GM23338 (cell line): ENCODE measurements around the gene CCDC81. TPM values are rescaled to one million over a fixed set of nuclear protein-coding genes. Genes with fewer than 3 reads are reported as not detected.

Source experiments
- ATAC-seq: fragments of 200-7000 bp; cut with Tn5 transposase; 3 replicates; pipeline ENCODE4 v1.9.1; 2020
- DNase-seq: peaks from one replicate; pipeline ENCODE4 v3.0.0-alpha.2; 2015; ENCODE audit warnings: low spot score
- H2AFZ ChIP-seq: fragments of 200-600 bp; sonication (generic); 2 replicates; pipeline ENCODE4 v1.8.0; 2016; ENCODE audit warnings: antibody characterized with exemption, mild to moderate bottlenecking, moderate library complexity
- H3F3A ChIP-seq: fragments of 200-600 bp; sonication (generic); replicated peaks from 2 replicates; pipeline ENCODE4 v1.8.0; 2017; ENCODE audit warnings: antibody characterized with exemption, mixed run types, low read depth
- H3K27ac ChIP-seq: fragments of 200-600 bp; sonication (generic); 2 replicates; pipeline ENCODE4 v1.6.1; 2016; ENCODE audit warnings: low read depth
- H3K27me3 ChIP-seq: fragments of 200-600 bp; sonication (generic); 2 replicates; pipeline ENCODE4 v1.8.0; 2016; ENCODE audit warnings: mild to moderate bottlenecking, mixed run types, moderate library complexity; ENCODE audit not compliant: insufficient read depth
- H3K36me3 ChIP-seq: fragments of 200-600 bp; sonication (generic); 2 replicates; pipeline ENCODE4 v1.8.0; 2016; ENCODE audit warnings: mild to moderate bottlenecking; ENCODE audit not compliant: insufficient read depth
- H3K4me1 ChIP-seq: fragments of 200-600 bp; sonication (generic); 2 replicates; pipeline ENCODE4 v1.8.0; 2016; ENCODE audit warnings: mild to moderate bottlenecking, moderate library complexity; ENCODE audit not compliant: insufficient read depth
- H3K4me2 ChIP-seq: fragments of 200-600 bp; sonication (generic); 2 replicates; pipeline ENCODE4 v1.7.1; 2017; ENCODE audit warnings: mixed run types
- H3K4me3 ChIP-seq: fragments of 200-600 bp; sonication (generic); 2 replicates; pipeline ENCODE4 v1.6.1; 2016; ENCODE audit warnings: mixed run types
- H3K79me2 ChIP-seq: fragments of 200-600 bp; sonication (generic); replicated peaks from 2 replicates; pipeline ENCODE4 v1.8.0; 2017; ENCODE audit warnings: mild to moderate bottlenecking; ENCODE audit not compliant: insufficient read depth
- H3K9me2 ChIP-seq: fragments of 200-600 bp; sonication (generic); 2 replicates; pipeline ENCODE4 v1.8.0; 2017; ENCODE audit not compliant: insufficient read depth
- H4K20me1 ChIP-seq: fragments of 200-600 bp; sonication (generic); replicated peaks from 2 replicates; pipeline ENCODE4 v1.8.0; 2017; ENCODE audit warnings: mild to moderate bottlenecking; ENCODE audit not compliant: insufficient read depth
- H3K27ac Mint-ChIP-seq: 2 replicates; pipeline ENCODE4 v1.8.0; 2020; ENCODE audit warnings: inconsistent platforms, mild to moderate bottlenecking, moderate library complexity, mixed read lengths
- H3K27me3 Mint-ChIP-seq: 3 replicates; pipeline ENCODE4 v1.8.0; 2022; ENCODE audit warnings: low read depth, mild to moderate bottlenecking, moderate library complexity, mixed read lengths, inconsistent platforms; ENCODE audit not compliant: insufficient read depth, poor library complexity
- H3K36me3 Mint-ChIP-seq: 3 replicates; pipeline ENCODE4 v1.8.0; 2021; ENCODE audit warnings: low read depth, mild to moderate bottlenecking, inconsistent platforms, moderate library complexity, mixed read lengths
- H3K4me1 Mint-ChIP-seq: 3 replicates; pipeline ENCODE4 v1.8.0; 2020; ENCODE audit warnings: mild to moderate bottlenecking, inconsistent platforms, mixed read lengths
- H3K4me3 Mint-ChIP-seq: 3 replicates; pipeline ENCODE4 v1.8.0; 2021; ENCODE audit warnings: moderate library complexity, mild to moderate bottlenecking, inconsistent platforms, mixed read lengths
- H3K9me3 Mint-ChIP-seq: 3 replicates; pipeline ENCODE4 v1.8.0; 2020; ENCODE audit warnings: moderate library complexity, mild to moderate bottlenecking, inconsistent platforms, mixed read lengths
- CTCF ChIP-seq, 2 experiments: fragments of 200-600 bp in 1 of 2; sonication (generic) in 1 of 2; conservative IDR thresholded peaks; 2 replicates each; pipeline versions ENCODE4 v1.5.1 to v1.6.1; 2016 to 2017; ENCODE audit warnings: antibody characterized with exemption in 2 of 2, low read depth in 2 of 2, mild to moderate bottlenecking in 2 of 2, moderate library complexity in 1 of 2
- ETS1 ChIP-seq: IDR thresholded peaks from 2 replicates; pipeline ENCODE4 v1.6.1; 2016; ENCODE audit warnings: antibody characterized with exemption
- EZH2phosphoT487 ChIP-seq: fragments of 200-600 bp; sonication (generic); IDR thresholded peaks from one replicate; pipeline ENCODE4 v1.8.1; 2018; ENCODE audit warnings: antibody characterized with exemption; ENCODE audit not compliant: unreplicated experiment
- NANOG ChIP-seq: IDR thresholded peaks from 2 replicates; pipeline ENCODE4 v1.6.1; 2016; ENCODE audit warnings: antibody characterized with exemption, borderline replicate concordance
- POLR2AphosphoS5 ChIP-seq: IDR thresholded peaks from 2 replicates; pipeline ENCODE4 v1.6.1; 2016; ENCODE audit warnings: antibody characterized with exemption, low read depth
- REST ChIP-seq: IDR thresholded peaks from one replicate; pipeline ENCODE4 v1.6.1; 2018; ENCODE audit warnings: antibody characterized with exemption; ENCODE audit not compliant: unreplicated experiment
- STAT1 ChIP-seq: IDR thresholded peaks from one replicate; pipeline ENCODE4 v1.6.1; 2016; ENCODE audit warnings: antibody characterized with exemption; ENCODE audit not compliant: unreplicated experiment
- ZNF331 ChIP-seq: fragments of 250-450 bp; sonication (Bioruptor Pico); IDR thresholded peaks from 2 replicates; pipeline ENCODE4 v1.5.0; 2020; ENCODE audit warnings: low read depth, mild to moderate bottlenecking, moderate library complexity
- ZNF462 ChIP-seq: fragments of 250-450 bp; sonication (Bioruptor Pico); IDR thresholded peaks from 2 replicates; pipeline ENCODE4 v1.5.0; 2020; ENCODE audit warnings: mild to moderate bottlenecking, moderate library complexity
- polyA plus RNA-seq: library from polyadenylated mRNA; unstranded; fragments of >200 nt; fragmentation: Nextera tagmentation; extraction: Ambion mirVana; gene quantifications from 2 replicates; pipeline ENCODE4 v1.2.1, GENCODE V29; 2016
- total RNA-seq: library from RNA; depleted of rRNA; stranded (reverse); fragments of >200 nt; shearing (Covaris generic); gene quantifications from 2 replicates; pipeline ENCODE4 v1.2.3, GENCODE V29; 2014

Gene CCDC81
- total and polyA plus RNA-seq, 2 experiments from 2014 or later, result 0.37 to 4.3 TPM

GRCh38 chr11:86383041-86383955 is 8.6 kb downstream of the CCDC81 start (continued):
- no peak for TF ChIP-seq EZH2phosphoT487
- TF ChIP-seq NANOG, result no peak
- no peak for TF ChIP-seq ETS1
- TF ChIP-seq REST, result no peak

GRCh38 chr11:86386283-86386682 is 11.6 kb downstream of the CCDC81 start:
- no peaks in the 10 kb centered on the region; the same call in 1 of the 2 replicates for H4K20me1 ChIP-seq
- no peaks in the 10 kb centered on the region for H3K4me1 ChIP-seq
- H3K27me3 ChIP-seq, result no peaks in the 10 kb centered on the region
- ATAC-seq, result no peak
- H3K9me2 ChIP-seq, result peaks cover 4% of the 10 kb centered on the region; the same call in 1 of the 2 replicates
- Mint-ChIP-seq H3K27ac (no peak overlapping the region), H3K4me3 (no peak overlapping the region), H3K9me3 (no peaks in the 10 kb centered on the region), H3K27me3 (no peaks in the 10 kb centered on the region), H3K4me1 (peaks cover 7% of the 10 kb centered on the region), H3K36me3 (no peaks in the 10 kb centered on the region)
- no peak overlapping the region for H3K4me3 ChIP-seq
- H3K4me2 ChIP-seq, result no peak overlapping the region
- H3K36me3 ChIP-seq, result no peaks in the 10 kb centered on the region
- H2AFZ ChIP-seq, result no peak overlapping the region
- no peak for DNase-seq
- H3K79me2 ChIP-seq, result no peaks in the 10 kb centered on the region
- H3K27ac ChIP-seq, result no peak overlapping the region
- no peaks in the 10 kb centered on the region for H3F3A ChIP-seq
- TF ChIP-seq ETS1, result no peak
- TF ChIP-seq STAT1, result no peak
- no peak for TF ChIP-seq EZH2phosphoT487
- TF ChIP-seq ZNF331 (CRISPR knock-in tag), result no peak
- TF ChIP-seq POLR2AphosphoS5, result no peak
- no peak for TF ChIP-seq CTCF (conservative IDR thresholded peaks at IDR 0.05; ENCODE audit: low read depth in 2 of 2)
- TF ChIP-seq ZNF462 (CRISPR knock-in tag), result no peak
